SU-DHL-6 (cell line): ENCODE results near the gene LRRN4.

Experiments
- H2AFZ ChIP-seq: fragments of 200-600 bp; sonication (generic); 2 replicates; pipeline ENCODE4 v1.6.1; 2014; ENCODE audit warnings: low read depth, mild to moderate bottlenecking, moderate library complexity, mixed read lengths, antibody characterized with exemption, low read length; ENCODE audit not compliant: severe bottlenecking
- H3F3A ChIP-seq: fragments of 200-600 bp; shearing (Covaris generic); 2 replicates; pipeline ENCODE4 v1.6.0; 2016; ENCODE audit warnings: antibody characterized with exemption, mild to moderate bottlenecking; ENCODE audit not compliant: insufficient read depth
- H3K27ac ChIP-seq: fragments of 200-600 bp; sonication (generic); 2 replicates; pipeline ENCODE4 v1.5.1; 2016; ENCODE audit warnings: low read depth, mild to moderate bottlenecking, low read length, moderate library complexity, mixed read lengths
- H3K27me3 ChIP-seq: fragments of 200-600 bp; sonication (generic), shearing (Covaris generic); 2 replicates; pipeline ENCODE4 v1.6.0; 2014; ENCODE audit warnings: mild to moderate bottlenecking, low read length
- H3K36me3 ChIP-seq: fragments of 200-600 bp; sonication (generic); 2 replicates; pipeline ENCODE4 v1.6.1; 2014; ENCODE audit warnings: mild to moderate bottlenecking, low read length, mixed read lengths
- H3K4me2 ChIP-seq: fragments of 300-600, 200-600 bp; shearing (Covaris generic), sonication (generic); 2 replicates; pipeline ENCODE4 v1.6.0; 2014; ENCODE audit warnings: low read length, low read depth, mild to moderate bottlenecking; ENCODE audit not compliant: poor library complexity, severe bottlenecking
- H3K4me3 ChIP-seq: fragments of 200-600 bp; sonication (generic); 2 replicates; pipeline ENCODE4 v1.5.1; 2014; ENCODE audit warnings: antibody characterized with exemption, low read length, mild to moderate bottlenecking, mixed read lengths; ENCODE audit not compliant: insufficient read depth, poor library complexity, severe bottlenecking
- H3K79me2 ChIP-seq: fragments of 200-600 bp; sonication (generic); 2 replicates; pipeline ENCODE4 v1.6.1; 2014; ENCODE audit warnings: mild to moderate bottlenecking, low read length, moderate library complexity; ENCODE audit not compliant: insufficient read depth
- H3K9ac ChIP-seq: fragments of 200-600 bp; sonication (generic); 2 replicates; pipeline ENCODE4 v1.7.0; 2014; ENCODE audit warnings: mild to moderate bottlenecking, low read length
- H3K9me2 ChIP-seq: fragments of 200-600 bp; sonication (generic); replicated peaks from 2 replicates; pipeline ENCODE4 v1.6.1; 2014; ENCODE audit warnings: low read length; ENCODE audit not compliant: insufficient read depth
- H3K9me3 ChIP-seq: fragments of 200-600 bp; sonication (generic); 2 replicates; pipeline ENCODE4 v1.6.1; 2014; ENCODE audit warnings: low read length, mixed read lengths; ENCODE audit not compliant: insufficient read depth
- H4K20me1 ChIP-seq: fragments of 200-600 bp; sonication (generic); 2 replicates; pipeline ENCODE4 v1.6.1; 2014; ENCODE audit warnings: low read depth, mild to moderate bottlenecking, antibody characterized with exemption, low read length, moderate library complexity, mixed read lengths
- EZH2phosphoT487 ChIP-seq: fragments of 200-600 bp; sonication (generic), shearing (Covaris generic); conservative IDR thresholded peaks from 2 replicates; pipeline ENCODE4 v1.6.1; 2018; ENCODE audit warnings: mild to moderate bottlenecking, antibody characterized with exemption, low read length, moderate library complexity, mixed read lengths
- TF ChIP-seq, protein P1 (sequence below): fragments of 200-600 bp; sonication (generic); IDR thresholded peaks from one replicate; pipeline ENCODE4 v1.5.1; 2017; ENCODE audit warnings: antibody characterized with exemption, mild to moderate bottlenecking, low read length, moderate library complexity; ENCODE audit not compliant: insufficient read depth, poor library complexity, severe bottlenecking

LRRN4 gene

DNA sequence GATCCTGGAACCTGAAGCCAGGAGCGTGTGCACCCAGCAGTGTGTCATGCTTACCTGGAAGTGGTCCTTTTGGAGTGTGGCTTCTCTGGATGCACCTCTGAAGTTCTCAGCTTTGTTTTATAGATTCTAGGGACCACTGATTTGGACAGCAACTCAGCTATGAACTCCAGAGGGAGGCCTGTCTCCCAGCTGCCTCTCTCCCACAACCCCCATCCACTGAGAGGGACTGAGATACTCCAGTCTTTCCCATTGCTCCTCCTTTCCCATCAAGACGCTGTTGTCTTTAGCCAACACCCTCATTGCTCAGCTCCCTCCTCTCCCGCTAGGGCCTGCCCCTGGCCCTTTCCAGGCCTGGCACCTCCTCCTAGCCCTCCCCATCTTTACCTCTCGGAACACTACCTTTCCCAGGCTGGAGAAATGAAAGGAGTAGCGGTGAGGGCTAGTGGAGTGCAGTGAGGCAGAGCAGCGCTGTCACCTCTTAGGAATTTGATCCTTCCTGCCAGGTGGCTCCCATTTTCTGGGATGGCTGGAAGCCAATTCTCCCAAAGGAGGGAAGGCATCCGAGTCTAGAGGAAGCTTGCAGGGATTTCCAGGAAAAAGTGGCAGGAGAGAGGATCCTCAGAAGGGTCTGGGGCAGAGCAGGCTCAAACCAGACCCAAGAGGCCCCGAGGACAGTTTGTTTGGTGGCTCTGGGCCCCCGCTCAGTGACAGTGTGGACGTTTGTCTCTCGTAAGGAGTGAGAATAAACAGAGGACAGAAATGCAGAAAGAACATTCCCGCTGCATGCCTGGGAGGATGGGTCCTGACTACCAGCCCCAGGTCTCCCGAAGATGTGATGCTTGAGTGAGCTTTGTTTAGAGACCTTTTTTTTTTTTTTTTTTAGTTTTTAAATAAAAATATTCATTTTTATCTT lies at the start of gene LRRN4:
LRRN4 (minus strand) TSS at position 285 of the 913 bp plus-strand sequence. CDS start 1,261 bp downstream, outside the sequence.
- Histone ChIP-seq H4K20me1 (no peaks in the 10 kb centered on the region), H3K27ac (no peak within 1 kb of the TSS), H3K79me2 (no peaks in the 10 kb centered on the region), H3K9ac (no peak within 1 kb of the TSS), H3K9me3 (no peaks in the 10 kb centered on the region), H3K4me3 (no peak within 1 kb of the TSS), H3K36me3 (no peaks in the 10 kb centered on the region), H3K27me3 (no peaks in the 10 kb centered on the region), H3F3A (no peaks in the 10 kb centered on the region), H2AFZ (no peak within 1 kb of the TSS), H3K4me2 (no peak within 1 kb of the TSS), H3K9me2 (no peaks in the 10 kb centered on the region)
- TF ChIP-seq, protein P1, sequence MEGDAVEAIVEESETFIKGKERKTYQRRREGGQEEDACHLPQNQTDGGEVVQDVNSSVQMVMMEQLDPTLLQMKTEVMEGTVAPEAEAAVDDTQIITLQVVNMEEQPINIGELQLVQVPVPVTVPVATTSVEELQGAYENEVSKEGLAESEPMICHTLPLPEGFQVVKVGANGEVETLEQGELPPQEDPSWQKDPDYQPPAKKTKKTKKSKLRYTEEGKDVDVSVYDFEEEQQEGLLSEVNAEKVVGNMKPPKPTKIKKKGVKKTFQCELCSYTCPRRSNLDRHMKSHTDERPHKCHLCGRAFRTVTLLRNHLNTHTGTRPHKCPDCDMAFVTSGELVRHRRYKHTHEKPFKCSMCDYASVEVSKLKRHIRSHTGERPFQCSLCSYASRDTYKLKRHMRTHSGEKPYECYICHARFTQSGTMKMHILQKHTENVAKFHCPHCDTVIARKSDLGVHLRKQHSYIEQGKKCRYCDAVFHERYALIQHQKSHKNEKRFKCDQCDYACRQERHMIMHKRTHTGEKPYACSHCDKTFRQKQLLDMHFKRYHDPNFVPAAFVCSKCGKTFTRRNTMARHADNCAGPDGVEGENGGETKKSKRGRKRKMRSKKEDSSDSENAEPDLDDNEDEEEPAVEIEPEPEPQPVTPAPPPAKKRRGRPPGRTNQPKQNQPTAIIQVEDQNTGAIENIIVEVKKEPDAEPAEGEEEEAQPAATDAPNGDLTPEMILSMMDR = no peak
- TF ChIP-seq EZH2phosphoT487 = no peak

DNA sequence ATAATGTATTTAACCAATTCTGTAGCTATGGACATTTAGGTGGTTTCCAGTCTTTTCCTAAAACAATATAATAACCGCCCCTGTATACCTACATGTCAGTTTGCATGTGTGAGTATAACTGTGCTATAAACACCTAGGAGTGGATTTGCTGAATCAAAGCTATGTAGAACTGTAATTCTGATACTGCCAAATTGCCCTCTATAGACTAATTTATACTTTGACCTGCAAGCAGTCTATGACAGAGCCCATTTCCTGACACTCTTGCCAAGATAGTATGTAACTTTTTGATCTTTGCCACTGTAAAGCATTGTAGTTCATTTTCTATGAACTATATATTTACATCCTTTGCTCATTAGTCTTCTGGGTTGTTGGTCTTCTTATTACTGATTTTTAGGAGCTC lies 49.4 kb upstream of the LRRN4 start:
- Histone ChIP-seq H3K27me3 (no peaks in the 10 kb centered on the region), H3K79me2 (no peaks in the 10 kb centered on the region), H3K4me3 (no peak overlapping the region), H3K9me3 (no peaks in the 10 kb centered on the region), H3K36me3 (no peaks in the 10 kb centered on the region), H3K4me2 (no peak overlapping the region), H3K9me2 (no peaks in the 10 kb centered on the region), H2AFZ (no peak overlapping the region), H3F3A (no peaks in the 10 kb centered on the region), H3K9ac (no peak overlapping the region), H4K20me1 (no peaks in the 10 kb centered on the region), H3K27ac (no peak overlapping the region)
- TF ChIP-seq EZH2phosphoT487 = no peak
- TF ChIP-seq, protein P1 = no peak

DNA sequence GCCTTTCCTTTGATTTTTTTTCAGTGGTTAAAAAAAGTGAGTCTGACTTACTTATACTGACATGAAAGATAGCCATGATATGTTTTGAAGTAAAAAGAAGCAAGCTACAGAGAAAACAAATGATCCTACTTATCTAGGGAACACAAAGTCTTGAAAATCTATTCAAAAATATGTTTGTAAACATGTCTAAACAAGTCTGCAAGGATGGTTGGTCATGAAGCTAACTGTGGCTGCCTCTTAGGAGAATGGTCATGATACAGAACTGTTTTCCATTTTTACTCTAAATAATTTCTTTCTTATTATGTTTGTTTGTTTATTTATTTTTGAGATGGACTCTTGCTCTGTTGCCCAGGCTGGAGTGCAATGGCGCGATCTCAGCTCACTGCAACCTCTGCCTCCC lies 47.5 kb upstream of the LRRN4 start:
- H2AFZ ChIP-seq = no peak overlapping the region
- no peaks in the 10 kb centered on the region for H3K79me2 ChIP-seq
- no peak overlapping the region for H3K4me3 ChIP-seq
- H3K4me2 ChIP-seq = no peak overlapping the region
- H3K9ac ChIP-seq = no peak overlapping the region
- no peaks in the 10 kb centered on the region for H3K36me3 ChIP-seq
- no peaks in the 10 kb centered on the region for H3K9me2 ChIP-seq
- H3K27ac ChIP-seq = no peak overlapping the region
- no peaks in the 10 kb centered on the region for H3K27me3 ChIP-seq
- no peak for TF ChIP-seq EZH2phosphoT487
- TF ChIP-seq, protein P1 = no peak
- H3F3A ChIP-seq = no peaks in the 10 kb centered on the region
- H4K20me1 ChIP-seq = no peaks in the 10 kb centered on the region
- H3K9me3 ChIP-seq = no peaks in the 10 kb centered on the region
